Heart left ventricle (tissue), 16 donors: ENCODE measurements around the gene SUPT4H1. TPM values are rescaled to one million over a fixed set of nuclear protein-coding genes. Genes with fewer than 3 reads are reported as not detected.

Source experiments
- ATAC-seq, 4 donors: fragments of 200-7000 bp; cut with Tn5 transposase; one replicate each; pipeline ENCODE4 v1.9.1; 2020 to 2022; ENCODE audit warnings: moderate library complexity in 4 of 4, mild to moderate bottlenecking in 3 of 4, moderate number of reproducible peaks in 1 of 4
- DNase-seq, 5 donors: peaks; one replicate each; pipeline ENCODE4 v3.0.0-alpha.2; 2020
- H3K27ac ChIP-seq, 12 donors: fragments of 200-600 bp; sonication (generic) in 4 of 12; one replicate each; pipeline versions ENCODE4 v1.5.0 to v1.8.0; 2016 to 2022; ENCODE audit warnings: mild to moderate bottlenecking in 2 of 12
- H3K27me3 ChIP-seq, 9 donors: fragments of 200-600 bp; sonication (generic) in 2 of 9; one replicate each; pipeline versions ENCODE4 v1.5.1 to v1.8.0; 2016 to 2022; ENCODE audit warnings: mild to moderate bottlenecking in 3 of 9
- H3K36me3 ChIP-seq, 9 donors: fragments of 200-600 bp; sonication (generic) in 2 of 9; one replicate each; pipeline versions ENCODE4 v1.5.0 to v1.8.0; 2018 to 2022; ENCODE audit warnings: mild to moderate bottlenecking in 2 of 9
- H3K4me1 ChIP-seq, 12 donors: fragments of 200-600 bp; sonication (generic) in 4 of 12; one replicate each; pipeline versions ENCODE4 v1.5.0 to v1.8.0; 2016 to 2022; ENCODE audit warnings: mild to moderate bottlenecking in 3 of 12
- H3K4me3 ChIP-seq, 12 donors: fragments of 200-600 bp; sonication (generic) in 4 of 12; one replicate each; pipeline versions ENCODE4 v1.5.0 to v1.8.0; 2017 to 2022; ENCODE audit warnings: mild to moderate bottlenecking in 9 of 12, moderate library complexity in 4 of 12
- H3K9me3 ChIP-seq, 12 donors: fragments of 200-600 bp; sonication (generic) in 4 of 12; one replicate each; pipeline versions ENCODE4 v1.5.0 to v1.8.0; 2016 to 2022; ENCODE audit warnings: mild to moderate bottlenecking in 1 of 12
- POLR2A ChIP-seq, 2 donors: fragments of 450-650 bp; IDR thresholded peaks; one replicate each; pipeline ENCODE4 v1.6.1; 2017; ENCODE audit warnings: antibody characterized with exemption in 2 of 2, mild to moderate bottlenecking in 2 of 2, moderate library complexity in 2 of 2
- WGBS, 4 donors: extraction: QIAGEN DNeasy Blood & Tissue Kit in 2 of 4; methylation state at CpG; one replicate each; pipeline versions ENCODE4 v1.1.5 to v1.1.7; 2013 to 2018; 5-methylcytosine and 5-hydroxymethylcytosine counted together
- intact Hi-C, 10 donors: fragments of 100-400 bp; cut with DNase I; formaldehyde crosslinking; loops; one replicate each; pipeline versions ENCODE4 v1.11.1 to v1.14.2; 2022
- polyA plus RNA-seq, 2 donors: library from polyadenylated mRNA; stranded (reverse); fragments of 200-250 nt; gene quantifications; one replicate each; pipeline ENCODE4 v1.2.3, GENCODE V29; 2013
- total RNA-seq, 9 donors: library from RNA; depleted of rRNA in 2 of 9; stranded (reverse); fragments of >200 nt in 2 of 9; fragmentation: NEBNext Ultra II Directional in 3 of 9; extraction: Animal tissue kit (Norgen Biotek cat#: 25700) in 3 of 9; gene quantifications; one replicate each; pipeline versions ENCODE4 v1.1.0 to v1.2.4, GENCODE V29; 2016 to 2023
- TF ChIP-seq, protein P1 (sequence below), 12 donors: fragments of 200-600 bp; sonication (generic) in 4 of 12; IDR thresholded peaks; one replicate each; pipeline versions ENCODE4 v1.5.0 to v1.8.0; 2018 to 2022; ENCODE audit warnings: antibody characterized with exemption in 12 of 12, mild to moderate bottlenecking in 5 of 12
- donor health status: ischemic (EF 13 %, LVEDD 7.1; RV severe dilation, severe dysfunction).
- donor health status: healthy with polysubstance abuse.
- donor health status: DM: no; HTN: yes; CAD: no.
- donor health status: DM: no; HTN: no; CAD: no.
- donor health status: ischemic (EF 25% LVEDD 6.9; RV normal size, moderate dysfunction).
- donor health status: ischemic (EF 25% LVEDD 5.7; RV mildly dilated, moderate dysfunction).
- donor health status: healthy.
- donor health status: DM: yes; HTN: yes; CAD: no.
- donor health status: ischemic (EF 35%, LVEDD 5.7; RV mildly dilated, moderate dysfunction).
- donor health status: nonischemic (EF 11% LVEDD 7.7; RV severe dilation, severe dysfunction).
- donor health status: DM: yes; HTN: yes; CAD: no.
- donor health status: PGD.
- donor health status: ischemic (EF 29% LVEDD 5.4; RV normal size, mild dysfunction).
- donor health status: nonischemic (EF 23%, LVEDD 6.1; RV moderate dilation, normal function).

The SUPT4H1 gene
- total and polyA plus RNA-seq, 11 donors, result 44.1 to 92.7 (median 58.0) TPM

- intact Hi-C loops, result loop anchor here in 1 of 10 donors (10.0 kb wide), 1 partner anchor 59 kb away; no protein-coding TSS in a partner anchor
- Histone ChIP-seq H3K27me3 (no peaks in the 10 kb centered on the region), H3K9me3 (no peaks in the 10 kb centered on the region), H3K4me1 (peaks cover 0 to 7% (median 0%) of the 10 kb centered on the region in 12 donors), H3K36me3 (no peaks in the 10 kb centered on the region), H3K27ac (no peak overlapping the region), H3K4me3 (no peak overlapping the region)
- DNase-seq, result no peak
- WGBS, 4 donors, result 86 to 96% (median 91%) methylated on average over 1 of the region's 1 CpG
- ATAC-seq, result no peak
- TF ChIP-seq, protein P1, sequence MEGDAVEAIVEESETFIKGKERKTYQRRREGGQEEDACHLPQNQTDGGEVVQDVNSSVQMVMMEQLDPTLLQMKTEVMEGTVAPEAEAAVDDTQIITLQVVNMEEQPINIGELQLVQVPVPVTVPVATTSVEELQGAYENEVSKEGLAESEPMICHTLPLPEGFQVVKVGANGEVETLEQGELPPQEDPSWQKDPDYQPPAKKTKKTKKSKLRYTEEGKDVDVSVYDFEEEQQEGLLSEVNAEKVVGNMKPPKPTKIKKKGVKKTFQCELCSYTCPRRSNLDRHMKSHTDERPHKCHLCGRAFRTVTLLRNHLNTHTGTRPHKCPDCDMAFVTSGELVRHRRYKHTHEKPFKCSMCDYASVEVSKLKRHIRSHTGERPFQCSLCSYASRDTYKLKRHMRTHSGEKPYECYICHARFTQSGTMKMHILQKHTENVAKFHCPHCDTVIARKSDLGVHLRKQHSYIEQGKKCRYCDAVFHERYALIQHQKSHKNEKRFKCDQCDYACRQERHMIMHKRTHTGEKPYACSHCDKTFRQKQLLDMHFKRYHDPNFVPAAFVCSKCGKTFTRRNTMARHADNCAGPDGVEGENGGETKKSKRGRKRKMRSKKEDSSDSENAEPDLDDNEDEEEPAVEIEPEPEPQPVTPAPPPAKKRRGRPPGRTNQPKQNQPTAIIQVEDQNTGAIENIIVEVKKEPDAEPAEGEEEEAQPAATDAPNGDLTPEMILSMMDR (IDR thresholded peaks at IDR 0.05), result no peak
- no peak for TF ChIP-seq POLR2A (IDR thresholded peaks at IDR 0.05)
These were observed 21.9 kb upstream of the SUPT4H1 start for GRCh38 chr17:58373923-58374322.

- DNase-seq (no peak), ATAC-seq (no peak)
- H3K27me3 ChIP-seq, result no peaks in the 10 kb centered on the region
- no peaks in the 10 kb centered on the region for H3K9me3 ChIP-seq
- intact Hi-C loops, result loop anchor here in 1 of 10 donors (10.0 kb wide), 1 partner anchor 58 kb away; no protein-coding TSS in a partner anchor
- no peak for TF ChIP-seq POLR2A (IDR thresholded peaks at IDR 0.05)
- TF ChIP-seq, protein P1 (IDR thresholded peaks at IDR 0.05), result no peak
- peaks cover 0 to 7% (median 0%) of the 10 kb centered on the region in 12 donors for H3K4me1 ChIP-seq
- no peak overlapping the region for H3K4me3 ChIP-seq
- no peaks in the 10 kb centered on the region for H3K36me3 ChIP-seq
- no peak overlapping the region for H3K27ac ChIP-seq
- 77 to 89% (median 84%) methylated on average over 5 of the region's 5 CpGs for WGBS, 4 donors
These were observed 21.0 kb upstream of the SUPT4H1 start for GRCh38 chr17:58373003-58373402.

DNA sequence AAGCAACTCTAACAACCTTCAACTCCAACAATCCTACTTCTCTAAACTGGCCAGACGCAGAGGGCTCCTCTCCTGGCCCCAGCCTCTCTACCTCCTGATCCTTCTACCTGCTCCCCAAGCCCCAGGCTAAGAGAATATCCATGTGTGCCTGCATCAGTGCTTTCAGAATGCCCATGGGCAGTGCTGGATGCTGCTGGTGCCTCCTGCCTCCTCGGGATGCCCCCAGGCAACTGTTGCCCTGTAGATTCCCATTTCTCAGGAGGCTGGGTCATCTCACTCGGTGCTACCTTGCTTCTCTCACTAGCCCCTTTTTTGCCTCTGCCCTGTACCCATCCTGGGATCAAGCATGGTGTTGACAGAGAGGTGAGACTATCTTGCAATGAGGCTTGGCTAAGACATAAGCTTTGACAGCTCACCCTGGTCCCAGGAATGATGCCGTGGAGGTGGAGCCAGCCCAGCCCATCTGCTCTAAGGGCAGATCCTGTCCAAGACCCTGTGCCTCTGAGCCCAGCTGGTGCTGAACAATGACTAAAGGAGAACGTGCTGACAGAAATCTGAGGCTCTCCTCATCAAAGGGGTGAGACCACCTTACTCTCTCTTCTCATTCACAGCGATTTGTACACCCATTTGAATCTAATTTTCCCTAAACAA, 19.4 kb upstream of the SUPT4H1 start:
- ATAC-seq, result no peak
- intact Hi-C loops, result loop anchor here in 1 of 10 donors (10.0 kb wide), 1 partner anchor 57 kb away; no protein-coding TSS in a partner anchor
- TF ChIP-seq POLR2A (IDR thresholded peaks at IDR 0.05), result no peak
- TF ChIP-seq, protein P1 (IDR thresholded peaks at IDR 0.05), result no peak
- no peak for DNase-seq
- Histone ChIP-seq H3K4me3 (no peak overlapping the region), H3K4me1 (peaks cover 0 to 2% (median 0%) of the 10 kb centered on the region in 12 donors), H3K27ac (no peak overlapping the region), H3K36me3 (no peaks in the 10 kb centered on the region), H3K9me3 (no peaks in the 10 kb centered on the region), H3K27me3 (no peaks in the 10 kb centered on the region)
- WGBS, 4 donors, result 54 to 67% (median 61%) methylated on average over 6 of the region's 6 CpGs

GRCh38 chr17:58370716-58371115, 18.7 kb upstream of the SUPT4H1 start:
- ATAC-seq, result no peak
- no peak overlapping the region for H3K27ac ChIP-seq
- H3K4me3 ChIP-seq, result no peak overlapping the region
- DNase-seq, result no peak
- WGBS, 4 donors, result 83 to 89% (median 84%) methylated on average over 9 of the region's 9 CpGs
- H3K9me3 ChIP-seq, result no peaks in the 10 kb centered on the region
- no peaks in the 10 kb centered on the region for H3K36me3 ChIP-seq
- no peaks in the 10 kb centered on the region for H3K27me3 ChIP-seq
- intact Hi-C loops, result loop anchor here in 1 of 10 donors (10.0 kb wide), 1 partner anchor 56 kb away; no protein-coding TSS in a partner anchor
- no peak for TF ChIP-seq POLR2A (IDR thresholded peaks at IDR 0.05)
- no peaks in the 10 kb centered on the region for H3K4me1 ChIP-seq
